C4-2B (cell line): ENCODE data around the gene ABO.
"Not testable (repeated sequence)": the region's sequence is repeated elsewhere in the genome, so short reads cannot be mapped to it uniquely, and the experiment has no call there.

ENCODE experiments used
- H3K27ac ChIP-seq: fragments of 450-650 bp; 2 replicates; pipeline ENCODE4 v1.5.1; 2017
- ZFX ChIP-seq: fragments of 450-650 bp; IDR thresholded peaks from 2 replicates; pipeline ENCODE4 v1.6.1; 2017
- TF ChIP-seq, protein P1 (sequence below): fragments of 450-650 bp; conservative IDR thresholded peaks from 2 replicates; pipeline ENCODE4 v1.5.1; 2017; ENCODE audit warnings: mild to moderate bottlenecking

The ABO gene

DNA sequence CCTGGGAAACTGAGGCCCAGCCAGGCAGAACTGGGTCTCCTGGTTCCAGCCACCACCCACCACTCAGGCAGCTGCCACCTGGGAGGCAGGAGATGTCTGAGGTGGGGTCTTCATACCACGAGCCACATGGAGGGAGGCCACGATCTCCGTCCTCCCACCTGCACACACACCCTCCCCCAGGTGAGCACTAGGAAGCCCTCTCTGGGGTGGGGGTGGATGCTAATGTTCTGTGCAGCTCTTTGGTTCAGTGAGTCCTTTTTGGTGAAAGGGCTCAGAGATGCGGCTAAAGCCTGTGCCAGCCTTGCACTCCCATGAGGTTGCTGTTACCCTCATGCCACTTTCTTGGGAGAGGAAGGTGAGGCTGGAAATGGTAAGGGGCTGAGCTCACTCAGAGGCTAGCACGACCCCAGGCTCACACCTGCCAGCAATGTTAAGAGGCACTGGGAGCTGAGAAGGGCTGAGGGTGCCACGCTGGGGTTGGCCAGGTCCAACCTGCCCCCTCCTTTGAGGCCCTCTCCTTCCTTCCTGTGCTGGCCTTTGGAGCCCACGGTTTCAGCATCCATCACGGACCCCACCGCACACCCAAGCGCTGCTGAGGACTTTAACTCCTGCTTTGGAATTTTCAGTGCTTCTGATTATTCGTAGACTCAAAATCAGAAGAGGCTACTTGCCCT, 39.3 kb downstream of the ABO start:
- H3K27ac ChIP-seq, result no peak overlapping the region
- no peak for TF ChIP-seq ZFX
- TF ChIP-seq, protein P1, sequence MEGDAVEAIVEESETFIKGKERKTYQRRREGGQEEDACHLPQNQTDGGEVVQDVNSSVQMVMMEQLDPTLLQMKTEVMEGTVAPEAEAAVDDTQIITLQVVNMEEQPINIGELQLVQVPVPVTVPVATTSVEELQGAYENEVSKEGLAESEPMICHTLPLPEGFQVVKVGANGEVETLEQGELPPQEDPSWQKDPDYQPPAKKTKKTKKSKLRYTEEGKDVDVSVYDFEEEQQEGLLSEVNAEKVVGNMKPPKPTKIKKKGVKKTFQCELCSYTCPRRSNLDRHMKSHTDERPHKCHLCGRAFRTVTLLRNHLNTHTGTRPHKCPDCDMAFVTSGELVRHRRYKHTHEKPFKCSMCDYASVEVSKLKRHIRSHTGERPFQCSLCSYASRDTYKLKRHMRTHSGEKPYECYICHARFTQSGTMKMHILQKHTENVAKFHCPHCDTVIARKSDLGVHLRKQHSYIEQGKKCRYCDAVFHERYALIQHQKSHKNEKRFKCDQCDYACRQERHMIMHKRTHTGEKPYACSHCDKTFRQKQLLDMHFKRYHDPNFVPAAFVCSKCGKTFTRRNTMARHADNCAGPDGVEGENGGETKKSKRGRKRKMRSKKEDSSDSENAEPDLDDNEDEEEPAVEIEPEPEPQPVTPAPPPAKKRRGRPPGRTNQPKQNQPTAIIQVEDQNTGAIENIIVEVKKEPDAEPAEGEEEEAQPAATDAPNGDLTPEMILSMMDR, result no peak

DNA sequence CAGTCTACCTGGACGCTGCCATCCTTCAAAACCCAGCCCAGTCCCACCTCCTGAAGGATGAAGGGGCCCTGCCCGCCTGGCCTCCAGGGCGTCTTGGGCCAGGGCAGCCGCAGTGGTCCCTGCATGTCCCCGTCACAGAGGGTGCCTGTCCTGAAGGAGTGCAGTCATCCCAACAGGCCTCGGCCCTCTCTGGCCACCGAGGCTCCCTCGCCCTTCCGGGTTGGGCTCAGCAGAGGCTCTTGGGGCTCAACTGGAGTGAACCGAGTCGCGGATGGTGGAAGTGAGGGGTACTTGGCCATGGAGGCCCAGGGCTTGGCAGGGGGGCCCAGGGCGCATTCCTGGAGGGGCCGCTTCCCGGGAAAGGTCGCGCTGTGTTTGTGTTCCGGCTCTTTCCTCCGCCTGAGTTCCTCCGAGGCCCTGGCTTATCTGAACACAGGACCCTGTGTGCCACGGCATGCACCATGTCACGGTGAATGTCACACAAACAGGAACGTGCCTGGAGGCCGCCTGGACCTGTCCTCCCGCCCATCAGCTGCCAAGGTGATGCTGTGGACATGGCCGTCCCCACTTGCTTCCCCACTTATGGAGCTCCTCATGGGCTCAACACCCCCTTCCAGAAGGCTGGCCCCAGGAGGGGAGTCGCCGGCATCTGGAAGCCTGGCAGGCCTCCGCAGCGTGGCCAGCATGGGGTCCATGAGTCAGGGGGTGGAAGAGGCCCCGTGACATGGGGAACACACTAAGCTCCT, 40.3 kb downstream of the ABO start:
- H3K27ac ChIP-seq, result no peak overlapping the region
- TF ChIP-seq ZFX, result no peak
- TF ChIP-seq, protein P1, result no peak

DNA sequence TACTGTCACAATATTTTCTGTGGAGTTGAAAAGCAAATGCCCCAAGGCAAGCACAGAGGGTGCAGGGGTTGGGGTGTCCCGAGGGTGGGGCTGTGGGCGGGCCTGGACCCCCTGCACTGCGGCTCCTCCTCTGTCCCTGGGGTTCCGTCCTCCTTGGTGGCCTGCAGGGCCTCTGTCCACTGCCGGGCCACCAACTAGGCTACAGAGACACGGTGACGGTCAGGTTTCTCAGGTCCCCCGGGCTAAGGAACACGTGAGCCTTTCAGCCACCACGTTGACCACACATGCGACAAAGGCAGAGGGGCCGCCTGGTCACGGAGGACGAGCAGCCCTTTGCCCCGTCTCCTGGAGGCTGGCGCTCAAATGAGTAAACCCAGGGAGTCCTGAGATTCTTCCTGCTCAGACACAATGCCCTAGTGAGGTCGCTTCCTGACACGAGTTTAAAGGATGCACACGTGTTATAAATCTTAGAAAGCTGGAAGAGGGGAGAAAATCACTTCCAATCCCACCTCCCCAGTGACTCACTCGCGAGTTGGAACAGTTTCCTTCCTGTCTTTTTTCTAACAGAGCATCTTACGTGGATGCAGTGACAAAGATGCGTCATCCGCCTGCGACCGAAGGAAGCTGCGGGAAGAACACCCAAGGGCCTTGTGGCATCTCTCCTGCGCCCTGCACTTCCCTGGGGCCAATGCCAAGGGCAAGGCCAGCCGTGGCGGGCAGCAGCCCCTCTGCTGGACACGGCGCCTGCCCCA, 41.1 kb downstream of the ABO start:
- H3K27ac ChIP-seq, result no peak overlapping the region
- TF ChIP-seq ZFX, result no peak
- TF ChIP-seq, protein P1, result no peak

DNA sequence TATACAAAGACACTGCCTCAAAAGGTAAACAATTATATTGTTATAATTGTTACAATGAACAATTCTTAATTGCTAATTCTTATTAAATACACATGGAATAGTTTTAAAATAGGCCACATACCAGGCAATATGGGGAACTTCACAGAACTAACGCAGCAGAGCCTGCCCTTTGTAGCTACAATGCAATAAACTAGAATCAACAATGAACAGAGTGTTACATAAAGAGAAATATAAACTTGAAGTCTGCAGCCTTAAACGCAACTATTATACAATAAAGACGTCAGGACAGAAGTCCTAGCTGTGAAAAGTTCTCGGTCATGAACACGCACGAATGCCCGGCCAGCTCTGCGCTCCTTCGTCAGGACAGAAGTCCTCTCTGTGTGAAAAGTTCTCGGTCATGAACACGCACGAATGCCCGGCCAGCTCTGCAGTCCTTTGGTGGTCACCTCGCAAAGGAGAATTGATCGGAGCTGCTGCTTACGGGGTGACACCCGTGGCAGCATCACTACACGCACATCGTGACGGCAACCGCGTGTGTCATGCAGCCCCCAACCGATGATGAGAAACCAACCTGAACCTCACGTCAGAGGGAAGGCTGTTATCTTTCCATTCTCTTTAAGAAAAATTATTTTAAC, 43.0 kb downstream of the ABO start:
- not testable (repeated sequence) for H3K27ac ChIP-seq

DNA sequence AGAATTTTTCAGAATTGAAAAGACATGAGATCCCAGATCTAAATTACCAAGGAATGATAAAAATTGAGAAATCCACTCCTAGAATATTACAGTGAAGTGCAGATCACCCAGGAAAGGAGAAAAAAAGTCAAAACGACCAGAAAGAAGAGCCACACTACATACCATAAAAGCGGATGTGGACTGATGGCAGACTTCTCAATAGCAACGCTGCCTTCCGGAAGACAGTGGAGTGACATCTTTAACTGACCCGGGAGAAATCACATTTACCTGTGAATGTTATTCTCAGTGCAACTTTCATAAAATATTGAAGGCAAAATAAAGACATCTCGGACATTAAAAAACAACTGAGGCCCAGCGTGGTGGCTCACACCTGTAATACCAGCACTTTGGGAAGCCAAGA, 44.5 kb downstream of the ABO start:
- not testable (repeated sequence) for H3K27ac ChIP-seq

DNA sequence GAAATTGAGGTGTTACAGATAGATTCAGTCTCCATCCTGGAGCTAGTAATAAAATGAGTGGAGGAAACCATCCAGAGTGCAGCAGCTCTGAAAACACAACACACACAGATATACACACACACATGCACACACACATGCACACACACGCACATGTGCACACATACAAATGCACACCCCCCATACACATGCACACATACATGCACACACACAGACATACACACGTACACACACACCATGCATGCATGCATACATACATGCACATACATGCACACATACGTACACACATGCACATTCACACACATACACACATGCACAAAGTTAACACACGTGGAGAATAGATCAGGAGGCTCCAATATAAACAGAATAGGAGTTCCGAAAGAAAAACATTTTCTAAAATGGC, 44.9 kb downstream of the ABO start:
- TF ChIP-seq, protein P1, result no peak
- no peak for TF ChIP-seq ZFX
- H3K27ac ChIP-seq, result no peak overlapping the region

DNA sequence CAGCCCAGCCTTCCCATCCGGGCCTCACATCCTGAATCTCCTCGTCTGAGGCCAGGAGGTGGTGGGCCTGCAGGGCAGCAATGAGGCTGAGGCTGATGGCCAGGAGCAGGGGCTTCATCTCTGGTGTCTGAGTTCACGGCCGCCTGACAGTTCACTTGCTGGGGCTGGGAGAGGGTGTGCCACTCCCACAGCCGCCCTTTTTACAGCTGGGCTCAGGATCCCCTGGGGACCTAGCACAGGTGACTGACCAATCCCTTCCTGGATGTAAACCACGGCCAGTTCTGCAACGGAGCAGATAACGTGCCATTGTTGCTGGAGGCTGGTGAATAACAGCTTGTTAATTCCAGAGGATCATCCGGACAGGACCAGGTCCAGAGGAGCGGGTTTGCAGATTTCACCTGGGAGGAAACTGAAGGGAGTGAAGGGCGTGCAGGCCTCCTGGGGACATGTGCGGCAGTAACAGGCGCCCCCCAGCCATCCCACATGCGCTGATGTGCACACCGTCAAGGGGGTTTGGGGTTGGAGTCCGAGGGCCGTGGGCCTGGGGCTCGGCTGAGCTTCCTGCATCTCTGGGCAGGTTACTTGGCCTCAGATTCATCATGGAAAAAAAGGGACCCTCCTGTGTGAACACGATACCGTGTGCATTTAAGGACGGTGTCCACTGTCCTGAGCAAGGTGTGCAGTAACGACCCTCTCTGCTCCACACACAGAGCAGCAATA, 46.4 kb downstream of the ABO start:
- not testable (repeated sequence) for H3K27ac ChIP-seq

DNA sequence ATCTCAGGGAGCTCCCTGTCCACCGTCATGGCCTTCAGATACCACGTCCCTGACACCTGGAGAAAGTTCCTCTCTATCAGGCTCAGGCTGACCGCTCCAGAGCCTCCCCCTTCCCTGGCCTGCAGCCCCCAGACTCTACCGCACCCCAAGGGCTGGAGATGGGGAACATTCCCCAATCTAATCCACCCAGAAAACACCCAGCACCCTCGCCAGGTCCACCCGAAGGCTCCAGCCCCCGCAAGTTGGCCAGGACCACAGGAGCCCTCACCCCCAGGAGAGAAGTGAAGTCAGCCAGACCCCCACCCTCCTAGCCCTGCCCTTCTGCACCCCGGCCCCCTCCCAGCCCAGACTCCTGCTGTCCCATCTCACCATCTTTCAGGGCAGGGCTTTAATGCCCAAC, 47.0 kb downstream of the ABO start:
- H3K27ac ChIP-seq, result not testable (repeated sequence)

DNA sequence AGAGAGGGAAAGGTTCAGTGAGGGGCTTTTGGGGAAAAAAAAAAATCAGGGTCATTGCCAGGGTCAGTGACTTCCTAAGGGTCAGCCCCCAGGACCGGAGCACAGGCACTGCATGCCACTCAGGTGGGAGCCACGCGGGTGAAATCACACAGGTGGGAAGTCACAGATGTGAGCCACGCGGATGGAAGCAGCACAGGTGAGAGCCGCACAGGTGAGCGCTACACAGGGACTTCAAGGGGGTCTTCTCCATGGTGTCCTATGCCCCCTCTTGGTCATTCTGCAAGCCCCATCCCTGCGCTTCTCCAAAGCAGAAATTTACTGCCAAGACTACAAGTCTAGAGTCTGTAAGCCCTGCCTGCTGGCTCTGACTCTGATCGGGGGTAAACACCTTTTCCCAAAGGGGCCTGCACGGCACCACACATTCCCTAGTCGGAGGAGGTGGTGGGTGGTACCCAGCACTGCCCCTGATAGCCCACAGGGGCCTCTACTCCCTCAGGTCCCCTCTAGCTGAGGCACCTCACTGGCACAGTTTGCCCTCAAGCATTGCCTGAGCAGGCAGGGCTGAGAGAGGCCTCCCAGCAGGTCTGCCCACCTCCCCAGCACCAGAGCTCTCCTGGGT, 47.6 kb downstream of the ABO start:
- H3K27ac ChIP-seq, result no peak overlapping the region
- TF ChIP-seq, protein P1, result no peak
- no peak for TF ChIP-seq ZFX
